COR-L47 (cell line): ENCODE results near the gene GAREM2.

Source experiments
- DNase-seq: peaks from one replicate; lab custom pipeline; 2025; lab: John Stamatoyannopoulos, UW

GAREM2 gene

DNA sequence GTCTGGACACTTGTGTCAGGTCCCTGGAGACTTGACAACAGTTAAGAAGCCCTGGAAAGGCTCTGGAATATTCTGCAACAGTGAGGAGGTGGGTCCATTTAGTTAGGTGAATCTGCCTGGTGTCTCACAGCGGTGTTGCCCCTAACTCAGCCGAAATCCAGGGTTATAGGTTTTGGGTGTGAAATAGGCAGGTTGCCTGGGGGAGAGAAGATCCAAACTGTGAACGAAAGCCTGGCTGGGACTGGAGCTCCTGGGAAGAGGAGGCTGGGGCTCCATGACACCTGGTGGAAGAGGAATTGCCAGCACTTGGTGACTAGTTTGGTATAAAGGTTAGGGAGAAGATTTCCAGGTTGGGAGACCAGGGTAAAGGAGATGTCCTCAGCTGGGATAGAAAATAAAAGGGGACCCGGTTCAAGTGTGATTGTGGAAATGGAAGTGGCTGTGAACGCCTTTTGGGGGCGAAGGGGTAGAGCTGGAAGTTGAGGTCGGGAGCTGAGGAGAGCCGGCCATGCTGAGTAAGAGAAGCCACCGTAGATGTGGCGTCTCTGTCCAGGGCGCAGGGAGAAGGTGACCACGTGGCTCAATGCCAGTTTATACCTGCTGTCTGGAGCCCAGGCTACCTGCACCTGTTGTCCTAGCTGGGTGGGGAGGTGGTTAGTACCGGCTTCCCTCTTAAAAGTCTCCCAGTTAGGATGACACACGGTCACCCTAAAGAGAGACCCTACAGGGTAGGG is 3.0 kb upstream of the GAREM2 start:
- no peak for DNase-seq

DNA sequence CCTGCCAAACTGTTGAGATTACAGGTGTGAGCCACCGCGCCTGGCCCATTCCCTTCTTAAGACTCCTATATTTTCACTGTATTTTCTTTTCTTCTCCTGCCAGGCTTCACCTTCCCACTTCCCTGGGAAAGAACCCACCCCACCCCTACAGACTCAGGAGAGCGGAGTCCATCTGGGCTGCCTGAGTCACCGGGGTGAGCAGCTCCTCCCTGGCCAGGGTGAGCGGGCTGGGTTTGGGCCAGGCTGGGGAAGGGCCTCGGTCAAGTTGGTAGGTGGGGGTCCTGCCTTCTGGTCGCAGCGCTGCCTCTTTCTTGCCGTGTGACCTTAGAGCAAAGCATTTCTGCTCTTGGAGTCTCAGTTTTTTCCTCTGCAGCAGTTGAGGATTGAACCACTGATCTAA is 2.1 kb upstream of the GAREM2 start:
- DNase-seq = no peak

DNA sequence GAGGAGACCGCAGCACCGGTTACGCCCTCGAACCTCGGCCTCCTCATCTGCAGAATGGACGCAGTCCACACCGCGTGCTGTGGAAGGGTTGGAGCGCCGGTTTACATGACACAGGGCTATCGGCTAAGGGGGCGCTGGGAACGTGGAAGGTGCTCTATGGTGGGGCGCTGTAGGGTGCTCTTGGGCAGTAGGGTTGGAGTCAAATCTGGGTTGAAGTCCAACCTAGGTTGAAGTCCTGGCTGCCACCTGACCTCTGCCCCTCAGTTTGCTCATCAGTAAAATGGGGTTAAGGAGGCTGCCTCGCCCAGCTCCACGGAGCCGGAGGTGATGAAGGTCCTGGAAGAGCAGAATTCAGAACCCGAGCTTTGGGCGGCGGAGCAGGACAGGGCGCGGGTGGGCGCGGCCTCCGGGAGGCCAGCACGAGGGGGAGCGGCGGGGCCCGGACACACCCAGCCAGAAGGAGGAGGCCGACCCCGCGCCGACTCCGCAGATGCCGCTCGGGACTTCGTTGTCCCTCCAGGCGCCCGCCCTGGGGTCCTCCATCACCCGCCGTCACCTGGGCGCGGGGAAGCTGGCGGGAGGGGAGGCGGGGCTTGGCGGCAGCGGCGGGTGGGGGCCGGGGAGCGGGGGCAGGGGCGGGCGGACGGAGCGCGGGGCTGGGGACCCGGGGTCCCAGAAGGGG is 558 bp upstream of the GAREM2 start:
- no peak for DNase-seq

DNA sequence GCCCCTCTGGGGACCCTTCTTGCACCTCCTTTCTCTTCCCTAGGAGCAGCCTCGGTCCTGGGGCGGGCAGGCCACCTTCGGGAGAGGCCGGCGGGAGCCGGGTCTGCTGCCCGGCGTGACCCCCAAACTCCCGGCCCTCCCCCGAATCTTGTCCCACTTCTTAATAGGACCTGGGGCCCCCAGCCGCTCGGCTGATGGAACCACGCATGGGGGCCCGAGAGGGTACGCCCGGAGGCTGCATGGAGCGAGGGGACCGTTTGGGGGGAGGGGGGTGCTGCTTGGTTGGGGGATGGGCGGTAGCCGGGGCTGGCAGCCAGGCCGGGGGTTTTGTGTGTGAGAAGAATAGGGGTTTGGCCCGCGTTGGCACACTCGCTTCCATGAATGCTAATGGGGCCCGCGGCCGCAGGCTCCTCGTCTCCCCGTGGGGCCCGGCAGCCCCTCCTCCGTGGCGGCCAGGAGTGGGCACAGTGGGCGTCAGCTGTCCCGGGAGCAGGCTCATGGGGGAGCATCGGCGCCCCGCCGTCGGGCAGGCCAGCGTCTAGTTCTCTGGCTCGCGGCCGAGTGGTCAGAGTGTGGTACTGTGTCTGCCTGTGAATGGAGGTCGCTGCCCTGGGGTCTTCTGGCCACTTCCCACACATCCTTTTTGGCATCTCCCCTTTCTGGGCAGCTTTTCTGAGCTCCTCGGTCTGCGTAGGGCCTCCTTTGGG is 1.0 kb downstream of the GAREM2 start:
- DNase-seq = no peak

DNA sequence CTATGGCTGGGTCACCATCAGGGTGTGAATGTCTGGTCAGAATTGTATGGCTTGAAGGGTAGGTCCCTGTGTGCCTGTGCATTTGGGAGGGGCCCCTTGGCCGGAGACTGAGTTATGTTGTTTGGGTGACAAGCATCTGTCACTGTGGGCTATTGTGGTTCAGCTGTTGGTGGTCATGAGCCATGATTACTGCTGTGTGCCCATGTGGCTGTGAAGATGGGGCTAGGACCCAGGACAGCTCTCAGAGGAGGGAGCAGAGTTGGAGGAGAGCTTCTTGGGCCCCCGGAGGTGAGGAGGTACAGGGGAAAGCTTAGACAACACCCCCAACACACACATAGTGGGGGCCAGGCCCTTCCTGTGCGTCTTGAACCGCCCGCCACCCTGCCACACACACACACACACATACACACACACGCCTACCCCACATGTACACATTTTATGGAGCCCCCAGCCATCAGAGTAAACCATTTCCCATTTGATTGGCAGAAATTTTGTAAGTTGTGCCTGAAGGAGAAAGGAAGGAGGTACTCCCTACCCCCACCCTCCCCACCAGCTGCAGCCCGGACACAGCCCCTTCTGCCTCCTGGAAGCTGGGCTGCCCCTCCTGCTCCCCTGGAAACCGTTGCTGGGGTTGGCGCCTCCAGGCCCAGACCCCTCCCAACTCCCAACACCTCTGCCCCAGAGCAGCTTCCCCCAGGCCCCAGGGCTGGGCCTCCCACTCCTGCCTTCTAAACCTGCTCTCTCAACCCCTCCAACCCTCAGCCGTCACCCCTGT is 2.0 kb downstream of the GAREM2 start:
- no peak for DNase-seq

DNA sequence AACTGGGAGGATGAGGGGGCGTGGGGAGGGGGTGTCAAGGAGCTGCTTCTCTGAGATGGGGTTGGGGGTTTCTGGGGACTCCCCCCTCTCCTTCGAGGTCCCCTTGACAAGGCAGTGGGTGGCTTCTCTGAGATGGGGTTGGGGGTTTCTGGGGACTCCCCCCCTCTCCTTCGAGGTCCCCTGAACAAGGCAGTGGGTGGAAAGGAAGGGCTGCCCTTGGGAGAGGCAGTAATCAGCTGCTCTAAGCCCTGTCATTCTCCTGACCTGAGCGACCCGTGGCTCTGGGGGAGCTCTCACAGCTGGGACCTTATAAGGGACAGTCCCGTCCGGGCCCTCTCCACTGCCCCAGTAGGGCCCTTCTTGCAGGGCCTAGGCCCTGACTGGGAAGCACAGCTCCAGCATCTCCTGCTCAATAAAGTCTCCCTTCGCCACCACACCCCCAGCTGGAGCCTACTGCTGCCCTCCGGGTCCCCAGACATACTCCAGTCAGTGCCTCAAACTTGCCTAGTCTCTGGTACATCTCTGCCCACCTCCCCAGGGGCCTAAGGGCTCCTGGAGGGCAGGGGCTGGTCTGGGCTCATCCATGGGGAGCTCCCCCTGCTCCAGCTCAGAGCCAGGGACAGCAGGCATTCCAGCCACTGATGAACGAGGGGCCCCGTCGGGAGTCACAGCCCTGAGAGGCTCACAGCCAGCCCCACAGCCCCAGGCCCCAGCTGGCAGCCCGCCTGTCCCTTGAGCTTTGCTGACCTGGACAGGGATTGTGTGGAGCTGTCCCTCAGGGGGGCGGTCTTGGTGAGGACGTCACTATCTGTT is 2.8 kb downstream of the GAREM2 start:
- DNase-seq = no peak

DNA sequence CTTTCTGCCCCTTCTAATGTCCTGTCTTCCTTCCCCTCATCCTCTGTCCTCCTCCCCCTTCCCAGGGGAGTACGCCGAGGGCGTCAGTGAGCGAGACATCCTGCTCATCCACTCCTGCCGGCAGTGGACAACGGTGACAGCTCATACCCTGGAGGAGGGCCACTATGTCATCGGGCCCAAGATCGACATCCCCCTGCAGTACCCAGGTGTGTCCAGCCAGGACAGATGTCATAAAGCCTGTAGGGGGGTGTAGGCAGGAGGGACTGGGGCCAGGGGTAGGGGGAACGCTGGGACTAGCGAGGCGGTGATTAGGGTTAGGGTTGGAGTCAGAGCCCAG is 3.4 kb downstream of the GAREM2 start:
- DNase-seq = no peak

DNA sequence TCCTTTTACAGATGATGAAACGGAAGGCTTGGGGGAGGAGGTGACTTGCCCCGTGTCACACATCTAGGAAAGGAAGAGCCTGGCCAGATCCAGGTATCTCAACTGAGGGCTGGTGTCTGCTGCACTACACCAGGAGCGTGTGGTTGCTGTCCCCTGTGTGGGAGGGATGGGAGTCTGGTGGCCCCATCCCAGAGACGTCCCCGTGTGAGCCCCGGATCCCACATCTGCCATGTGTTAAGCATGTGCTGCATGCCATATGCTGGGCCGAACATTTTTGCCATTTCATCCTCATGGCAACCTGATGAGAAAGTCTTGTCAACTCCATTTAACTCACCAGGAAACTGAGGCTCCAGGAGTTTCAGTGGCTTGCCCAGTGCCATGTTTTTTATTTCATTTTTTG is 4.2 kb downstream of the GAREM2 start:
- DNase-seq = no peak

DNA sequence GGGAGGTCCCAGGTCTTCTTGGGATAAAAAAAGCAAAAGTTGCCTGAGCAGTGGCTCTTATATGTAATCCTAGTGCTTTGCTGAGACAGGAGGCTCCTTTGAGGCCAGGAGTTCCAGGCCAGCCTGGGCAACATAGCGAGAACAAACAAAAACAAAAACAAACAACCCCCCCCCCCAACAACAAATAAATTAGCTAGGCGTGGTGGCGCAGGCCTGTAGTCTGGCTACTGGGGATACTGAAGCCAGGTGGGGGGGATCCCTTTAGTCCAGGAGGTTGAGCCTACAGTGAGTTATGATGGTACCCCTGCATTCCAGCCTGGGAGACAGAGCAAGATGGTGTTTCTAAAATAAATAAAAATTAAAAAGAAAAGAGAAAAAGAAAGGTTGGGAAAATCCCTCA is 5.4 kb downstream of the GAREM2 start:
- DNase-seq = no peak

DNA sequence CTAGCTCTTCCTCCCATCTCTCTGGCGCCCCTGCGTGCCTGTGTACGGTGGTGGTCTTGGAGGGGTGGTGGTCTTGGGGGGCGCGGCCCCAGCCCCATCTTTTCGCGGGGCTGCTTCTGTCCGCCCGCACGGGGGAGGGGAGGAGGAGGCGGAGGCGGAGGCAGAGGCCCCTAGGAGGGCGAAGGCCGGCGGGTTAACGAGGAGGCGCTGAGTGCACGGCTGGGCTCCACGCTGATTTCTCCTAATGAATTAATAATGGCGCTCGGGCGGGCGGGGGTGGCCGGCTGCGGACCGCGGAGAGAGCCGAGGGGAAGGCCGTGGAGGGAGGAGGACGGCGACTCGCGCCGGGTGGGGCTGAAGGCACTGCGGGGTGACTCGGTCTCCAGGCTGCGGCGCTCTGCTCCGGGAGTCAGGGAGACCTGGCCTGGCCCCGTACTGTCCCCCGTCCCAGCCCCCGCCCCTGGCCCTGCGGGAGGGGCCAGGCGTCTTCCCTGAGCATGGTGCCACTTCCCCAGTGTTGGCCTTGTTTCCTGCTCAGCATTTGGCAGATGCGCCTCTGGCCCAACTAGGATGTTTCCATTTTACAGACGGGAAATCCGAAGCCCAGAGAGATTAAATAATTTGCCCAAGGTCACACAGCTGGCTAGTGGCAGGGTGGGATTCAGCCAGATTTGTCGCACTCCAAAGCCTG is 6.0 kb downstream of the GAREM2 start:
- no peak for DNase-seq

DNA sequence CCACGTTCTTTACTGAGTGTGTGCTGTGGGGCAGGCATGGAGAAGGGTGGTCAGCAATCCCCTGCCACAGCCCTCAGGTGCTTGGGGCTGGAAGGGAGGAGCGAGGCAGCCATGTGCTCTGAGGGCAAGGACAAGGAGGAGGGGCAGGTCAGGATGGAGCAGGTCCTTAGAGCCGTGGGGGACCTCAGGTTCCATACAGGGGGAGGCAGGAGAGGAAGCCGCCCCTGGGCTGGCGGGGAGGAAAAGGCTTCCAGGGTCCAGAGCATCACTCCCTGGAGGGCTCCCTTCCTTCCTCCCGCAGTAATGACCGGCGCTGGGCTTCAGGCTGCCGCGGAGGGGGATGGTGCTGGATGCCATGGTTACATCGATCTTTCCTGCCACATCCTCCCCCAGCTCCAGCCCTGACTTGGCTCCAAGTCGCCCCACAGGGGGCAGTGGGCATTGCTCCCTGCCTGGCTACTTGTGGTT is 6.6 kb downstream of the GAREM2 start:
- no peak for DNase-seq

DNA sequence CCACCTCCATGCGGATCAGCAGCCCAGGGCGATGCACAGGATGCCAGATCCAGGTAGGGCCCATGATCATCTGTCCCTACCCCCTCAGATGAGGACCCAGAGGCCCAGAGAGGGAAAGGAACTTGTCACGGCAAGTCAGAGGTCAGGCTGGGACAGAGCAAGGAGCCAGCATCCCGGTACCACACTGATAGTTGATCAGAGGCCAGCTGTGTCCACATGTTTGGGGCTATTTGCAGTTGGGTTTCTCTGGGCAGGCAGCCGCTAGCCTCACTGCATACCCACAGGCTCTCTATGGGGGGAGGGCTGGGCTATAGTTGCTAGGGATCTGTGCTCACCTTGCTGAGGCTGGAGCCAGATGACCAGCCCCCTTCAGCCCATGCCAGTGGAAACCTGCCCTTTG is 9.6 kb downstream of the GAREM2 start:
- no peak for DNase-seq

DNA sequence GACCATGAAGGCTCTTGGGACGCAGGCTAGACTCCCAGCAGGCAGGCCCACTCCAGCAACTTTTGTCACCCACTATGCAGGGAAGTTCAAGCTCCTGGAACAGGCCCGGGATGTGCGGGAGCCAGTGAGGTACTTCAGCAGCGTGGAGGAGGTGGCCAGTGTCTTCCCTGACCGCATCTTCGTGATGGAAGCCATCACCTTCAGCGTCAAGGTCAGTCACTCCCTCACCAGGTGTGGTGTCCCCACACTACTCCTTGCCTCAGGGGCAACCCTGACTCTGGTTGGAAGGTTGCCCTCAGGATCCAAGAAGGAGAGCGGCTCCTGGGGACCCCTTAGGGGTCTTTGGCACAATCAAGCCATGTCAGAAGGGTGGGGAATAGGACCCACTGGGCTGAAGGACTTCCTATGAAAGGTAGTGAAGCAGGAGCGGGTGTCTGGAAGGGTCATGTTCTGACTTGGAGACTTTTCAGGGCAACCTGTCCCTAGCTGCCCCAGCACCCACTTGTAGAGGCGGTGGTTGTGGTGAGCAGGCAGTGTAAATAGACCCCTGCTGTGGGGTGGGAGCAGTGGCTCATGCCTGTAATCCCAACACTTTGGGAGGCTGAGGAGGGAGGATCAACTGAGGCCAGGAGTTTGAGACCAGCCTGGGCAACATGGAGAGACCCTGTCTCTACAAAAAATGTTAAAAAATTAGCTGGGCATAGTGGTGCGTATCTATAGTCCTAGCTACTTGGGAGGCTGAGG is 10.2 kb downstream of the GAREM2 start:
- no peak for DNase-seq

DNA sequence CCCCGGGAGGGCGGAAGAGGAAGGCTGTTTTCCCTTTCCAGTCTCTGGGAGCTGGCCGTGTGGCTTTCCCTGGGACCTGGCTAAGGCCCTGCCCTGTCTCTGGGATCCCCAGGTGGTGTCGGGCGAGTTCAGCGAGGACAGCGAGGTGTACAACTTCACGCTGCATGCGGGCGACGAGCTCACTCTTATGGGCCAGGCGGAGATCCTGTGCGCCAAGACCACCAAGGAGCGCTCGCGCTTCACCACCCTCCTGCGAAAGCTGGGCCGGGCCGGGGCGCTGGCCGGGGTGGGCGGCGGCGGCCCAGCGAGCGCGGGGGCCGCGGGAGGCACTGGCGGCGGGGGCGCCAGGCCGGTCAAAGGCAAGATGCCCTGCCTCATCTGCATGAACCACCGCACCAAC is 11.2 kb downstream of the GAREM2 start:
- DNase-seq = no peak

DNA sequence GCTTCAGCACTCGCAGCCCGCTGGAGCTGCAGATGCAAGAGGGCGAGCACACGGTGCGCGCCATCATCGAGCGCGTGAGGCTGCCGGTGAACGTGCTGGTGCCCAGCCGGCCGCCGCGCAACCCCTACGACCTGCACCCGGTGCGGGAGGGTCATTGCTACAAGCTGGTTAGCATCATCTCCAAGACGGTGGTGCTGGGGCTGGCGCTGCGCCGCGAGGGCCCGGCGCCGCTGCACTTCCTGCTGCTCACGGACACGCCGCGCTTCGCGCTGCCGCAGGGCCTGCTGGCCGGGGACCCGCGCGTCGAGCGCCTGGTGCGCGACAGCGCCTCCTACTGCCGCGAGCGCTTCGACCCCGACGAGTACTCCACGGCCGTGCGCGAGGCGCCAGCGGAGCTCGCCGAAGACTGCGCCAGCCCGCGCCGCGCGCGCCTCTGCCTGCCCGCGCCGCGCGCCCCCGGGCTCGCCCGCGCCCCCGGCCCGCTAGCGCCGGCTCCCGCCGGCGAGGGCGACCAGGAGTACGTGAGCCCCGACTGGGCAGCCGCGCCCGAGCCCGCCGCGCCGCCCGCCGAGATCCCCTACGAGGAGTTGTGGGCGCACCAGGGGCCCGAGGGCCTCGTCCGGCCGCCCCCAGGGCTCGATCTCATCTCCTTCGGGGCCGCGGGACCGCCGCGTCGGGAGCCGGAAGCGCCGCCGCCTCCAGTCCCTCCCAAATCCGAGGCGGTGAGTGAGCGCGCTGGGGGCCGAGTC is 11.8 kb downstream of the GAREM2 start:
- DNase-seq = no peak

DNA sequence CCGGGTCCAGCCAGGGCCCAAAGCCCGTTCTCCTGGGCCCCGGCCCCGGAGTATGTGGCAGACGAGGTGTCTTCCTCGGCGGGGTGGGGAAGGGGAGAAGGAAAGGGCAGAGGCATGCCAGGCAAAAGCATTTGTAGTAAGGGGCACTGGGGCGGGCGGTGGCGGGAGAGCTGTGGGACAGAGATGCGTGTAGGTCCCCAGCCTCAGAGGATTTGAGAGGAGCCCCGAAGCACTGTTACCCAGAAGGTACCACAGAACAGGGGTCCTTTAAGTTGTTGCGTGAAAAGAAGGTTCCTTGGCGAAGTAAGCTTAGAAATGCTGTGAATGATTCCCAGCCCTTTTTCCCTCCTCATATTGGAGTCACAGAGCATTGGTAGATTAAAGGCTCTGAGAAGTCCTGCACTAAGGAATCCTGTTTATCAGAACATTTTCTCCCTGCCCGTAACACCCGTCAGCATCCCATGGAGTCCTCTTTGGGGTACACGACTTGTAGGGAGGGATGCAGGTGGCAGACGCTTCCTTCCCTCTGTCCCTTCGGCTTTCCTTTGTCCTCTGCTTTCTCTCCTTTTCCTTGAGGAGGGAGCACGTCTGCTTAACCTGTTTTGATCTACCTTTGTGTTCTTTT is 12.5 kb downstream of the GAREM2 start:
- no peak for DNase-seq

DNA sequence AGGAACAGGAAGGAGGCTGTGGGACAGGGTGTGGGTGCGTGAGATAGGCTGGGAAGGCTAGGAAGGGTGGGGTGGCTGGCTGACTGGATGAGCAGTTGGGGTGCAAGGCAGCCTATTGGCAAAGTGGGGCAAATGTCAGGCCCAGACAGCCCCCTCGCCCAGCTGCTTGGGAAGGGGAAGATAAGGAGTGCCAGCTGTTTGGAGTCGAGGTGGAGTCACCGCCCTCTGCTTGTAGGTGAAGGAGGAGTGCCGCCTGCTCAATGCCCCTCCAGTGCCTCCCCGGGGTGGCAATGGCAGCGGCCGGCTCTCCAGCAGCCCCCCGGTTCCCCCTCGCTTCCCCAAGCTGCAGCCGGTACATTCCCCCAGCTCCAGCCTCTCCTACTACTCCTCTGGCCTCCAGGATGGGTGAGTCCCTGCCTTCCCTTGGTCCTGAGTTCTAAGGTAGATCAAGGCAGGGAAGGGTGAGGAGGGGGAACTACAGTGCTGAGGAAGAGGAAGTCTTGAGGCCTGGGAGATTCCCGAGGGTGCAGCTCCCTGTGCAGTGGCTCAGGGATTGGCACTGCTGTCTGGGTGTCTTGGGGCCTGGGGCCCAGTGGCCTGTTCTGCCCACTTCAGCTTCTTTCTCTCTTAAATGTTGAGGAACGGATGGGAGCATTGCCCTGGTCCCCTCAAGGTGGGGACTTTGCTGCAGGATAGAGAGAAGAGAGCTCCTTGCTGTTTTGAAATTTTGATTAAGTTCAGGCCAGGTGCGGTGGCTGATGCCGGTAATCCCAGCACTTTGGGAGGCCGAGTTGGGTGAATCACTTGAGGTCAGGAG is 13.3 kb downstream of the GAREM2 start:
- DNase-seq = no peak

DNA sequence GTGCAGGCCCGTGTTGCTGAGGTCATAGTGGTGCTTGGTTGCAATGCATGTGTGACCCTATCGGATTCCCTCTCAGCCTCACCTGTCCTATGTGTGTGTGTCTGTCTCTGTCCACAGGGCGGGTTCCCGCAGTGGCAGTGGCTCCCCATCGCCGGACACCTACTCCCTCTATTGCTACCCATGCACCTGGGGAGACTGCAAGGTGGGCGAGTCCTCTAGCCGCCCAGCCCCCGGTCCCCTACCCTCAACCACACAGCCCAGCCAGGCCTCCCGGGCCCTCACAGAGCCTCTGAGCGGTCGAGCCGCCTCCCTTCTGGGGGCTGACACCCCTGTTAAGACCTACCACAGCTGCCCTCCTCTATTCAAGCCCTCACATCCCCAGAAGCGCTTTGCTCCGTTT is 14.2 kb downstream of the GAREM2 start:
- no peak for DNase-seq
